K562 (cell line): ENCODE measurements around the gene FOXE1. TPM values are rescaled to one million over a fixed set of nuclear protein-coding genes. Genes with fewer than 3 reads are reported as not detected.

Source experiments
- ATAC-seq: fragments of 200-7000 bp; cut with Tn5 transposase; 3 replicates; pipeline ENCODE4 v1.9.1; 2020; ENCODE audit warnings: moderate library complexity
- BruUV-seq: library from RNA; stranded (reverse); fragments of 400-500 nt; replicated peaks from 2 replicates; lab custom pipeline; 2021; lab: Mats Ljungman, UMichigan
- CTCF ChIA-PET: fragments of 300-600 bp; formaldehyde crosslinking; extraction: SDS; loops from one replicate; lab custom pipeline; 2021; ENCODE audit warnings: low intra/inter-chr PET ratio; lab: Yijun Ruan, JAX
- POLR2A ChIA-PET: fragments of 300-600, 350-650 bp; sonication (Branson Sonifier 250); formaldehyde crosslinking; extraction: SDS; loops from one replicate; lab custom pipeline; 2021; ENCODE audit warnings: antibody characterized with exemption, inconsistent platforms; lab: Yijun Ruan, JAX
- DNase-seq, 4 experiments: peaks; one replicate each; pipeline versions ENCODE4 v3.0.0 to v3.0.0-alpha.2; 2011 to 2018; ENCODE audit warnings: low spot score in 3 of 4, mixed read lengths in 3 of 4; ENCODE audit errors: extremely low read depth in 1 of 4
- FAIRE-seq: peaks from 2 replicates; lab custom pipeline; 2011; peaks lifted over from hg19 to GRCh38; lab: Jason Lieb, UNC
- H2AFZ ChIP-seq: 2 replicates; pipeline ENCODE4 v1.6.0; 2011; ENCODE audit warnings: low read depth, low read length, control low read depth, inconsistent platforms
- H3K27ac ChIP-seq: fragments of 200-600 bp; 3 replicates; pipeline ENCODE4 v1.8.0; 2011; ENCODE audit warnings: low read depth, mild to moderate bottlenecking, control low read depth, inconsistent platforms, low read length, moderate library complexity, mixed read lengths; ENCODE audit errors: extremely low read depth
- H3K27me3 ChIP-seq, 2 experiments: fragments of 300-600 bp in 1 of 2; 2 replicates in 1 of 2; 3 replicates in 1 of 2; pipeline versions ENCODE4 v1.6.0 to v1.8.0; 2011; ENCODE audit warnings: inconsistent platforms in 2 of 2, low read length in 2 of 2, mild to moderate bottlenecking in 1 of 2, mixed read lengths in 1 of 2, moderate library complexity in 1 of 2; ENCODE audit not compliant: control insufficient read depth in 2 of 2, insufficient read depth in 2 of 2
- H3K36me3 ChIP-seq: fragments of 300-600 bp; 3 replicates; pipeline ENCODE4 v1.8.0; 2011; ENCODE audit warnings: mild to moderate bottlenecking, low read length, inconsistent platforms; ENCODE audit not compliant: control insufficient read depth, insufficient read depth
- H3K4me1 ChIP-seq, 2 experiments: fragments of 200-600 bp in 1 of 2; replicated peaks in 1 of 2; 2 replicates in 1 of 2; 3 replicates in 1 of 2; pipeline versions ENCODE4 v1.5.1 to v1.8.0; 2011; ENCODE audit warnings: inconsistent platforms in 2 of 2, low read length in 2 of 2, mild to moderate bottlenecking in 1 of 2, mixed read lengths in 1 of 2, moderate library complexity in 1 of 2; ENCODE audit not compliant: control insufficient read depth in 2 of 2, insufficient read depth in 2 of 2
- H3K4me2 ChIP-seq: 2 replicates; pipeline ENCODE4 v1.6.1; 2011; ENCODE audit warnings: low read length, control low read depth, inconsistent platforms, mixed read lengths; ENCODE audit not compliant: insufficient read depth
- H3K4me3 ChIP-seq: fragments of 200-600 bp; sonication (generic), shearing (Covaris generic); 2 replicates; pipeline ENCODE4 v1.5.1; 2016; ENCODE audit warnings: control low read depth, inconsistent platforms
- H3K79me2 ChIP-seq: fragments of 200-600 bp; 3 replicates; pipeline ENCODE4 v1.8.0; 2011; ENCODE audit warnings: low read length, inconsistent platforms; ENCODE audit not compliant: control insufficient read depth, insufficient read depth
- H3K9ac ChIP-seq, 2 experiments: 2 replicates each; pipeline versions ENCODE4 v1.6.0 to v1.6.1; 2011; ENCODE audit warnings: low read depth in 2 of 2, low read length in 2 of 2, control low read depth in 1 of 2, inconsistent platforms in 1 of 2, mild to moderate bottlenecking in 1 of 2, mixed read lengths in 1 of 2; ENCODE audit not compliant: insufficient read depth in 1 of 2
- H3K9me1 ChIP-seq: one replicate; pipeline ENCODE4 v1.6.0; 2011; ENCODE audit warnings: inconsistent platforms, mild to moderate bottlenecking, low read length, moderate library complexity; ENCODE audit not compliant: control insufficient read depth, insufficient read depth
- H3K9me3 ChIP-seq: replicated peaks from 2 replicates; pipeline ENCODE4 v1.5.1; 2011; ENCODE audit warnings: low read depth, low read length, inconsistent platforms; ENCODE audit not compliant: control insufficient read depth, insufficient read depth
- H4K20me1 ChIP-seq: replicated peaks from 2 replicates; pipeline ENCODE4 v1.6.1; 2011; ENCODE audit warnings: low read length, inconsistent platforms, mixed read lengths; ENCODE audit not compliant: control insufficient read depth, insufficient read depth
- KDM4B ChIP-seq, 2 experiments: fragments of 450-650 bp in 1 of 2; sonication (generic) in 1 of 2; IDR thresholded peaks; 2 replicates each; pipeline ENCODE4 v1.6.1; 2016 to 2017; ENCODE audit warnings: borderline replicate concordance in 2 of 2, antibody characterized with exemption in 1 of 2, low read depth in 1 of 2, mild to moderate bottlenecking in 1 of 2
- ZNF133 ChIP-seq: fragments of 250-450 bp; sonication (Bioruptor Pico); IDR thresholded peaks from 2 replicates; pipeline ENCODE4 v1.4.0; 2020; ENCODE audit warnings: mild to moderate bottlenecking
- ZNF316 ChIP-seq: fragments of 450-650 bp; IDR thresholded peaks from 2 replicates; pipeline ENCODE4 v1.6.1; 2016
- ZNF77 ChIP-seq: fragments of 250-450 bp; sonication (Bioruptor Pico); IDR thresholded peaks from 2 replicates; pipeline ENCODE4 v1.5.0; 2020
- WGBS: fragments of 100-300 bp; shearing (Covaris generic); methylation state at CpG from one replicate; pipeline ENCODE4 v1.1.6; 2016; ENCODE audit warnings: low coverage, mixed read lengths; ENCODE audit not compliant: insufficient coverage; ENCODE audit errors: missing lambda C conversion rate; 5-methylcytosine and 5-hydroxymethylcytosine counted together
- in situ Hi-C: fragments of 300-500 bp; cut with MboI; formaldehyde crosslinking; loops from 4 replicates; pipeline ENCODE4 v1.15.0; 2018; ENCODE audit warnings: inconsistent platforms, mixed read lengths
- intact Hi-C: fragments of 100-400 bp; cut with micrococcal nuclease; formaldehyde crosslinking; loops from 2 replicates; pipeline ENCODE4 v1.14.2; 2022
- polyA plus RNA-seq, 8 experiments: library from polyadenylated mRNA; depleted of rRNA in 4 of 8; stranded (reverse) in 5 of 8; unstranded in 3 of 8; fragments of >200 nt; fragmentation: Nextera tagmentation in 2 of 8; fragmentation: Illumina TruSeq in 1 of 8; extraction: Ambion mirVana in 2 of 8; extraction: Trizol in 1 of 8; gene quantifications; 2 replicates each; pipeline versions ENCODE4 v1.2.1 to v1.2.3, GENCODE V29; 2011 to 2014; ENCODE audit warnings: inconsistent platforms in 1 of 8, missing spikeins in 1 of 8
- total RNA-seq, 7 experiments: library from RNA; depleted of rRNA in 6 of 7; stranded (reverse); fragments of >200 nt in 6 of 7; fragmentation: Illumina TruSeq in 2 of 7; extraction: Trizol in 2 of 7; gene quantifications; 2 replicates each; pipeline versions ENCODE4 v1.2.1 to v1.2.3, GENCODE V29; 2011 to 2021; ENCODE audit warnings: low replicate concordance in 1 of 7
- TF ChIP-seq, protein P1 (sequence below): fragments of 250-450 bp; sonication (Bioruptor Pico); IDR thresholded peaks from 2 replicates; pipeline ENCODE4 v1.8.0; 2022; ENCODE audit warnings: moderate library complexity, mild to moderate bottlenecking, inconsistent platforms

Gene FOXE1
- total and polyA plus RNA-seq, 9 of the 15 experiments (the other 6 are each of a cell fraction or from before 2014, with no cell fraction given): not detected

DNA sequence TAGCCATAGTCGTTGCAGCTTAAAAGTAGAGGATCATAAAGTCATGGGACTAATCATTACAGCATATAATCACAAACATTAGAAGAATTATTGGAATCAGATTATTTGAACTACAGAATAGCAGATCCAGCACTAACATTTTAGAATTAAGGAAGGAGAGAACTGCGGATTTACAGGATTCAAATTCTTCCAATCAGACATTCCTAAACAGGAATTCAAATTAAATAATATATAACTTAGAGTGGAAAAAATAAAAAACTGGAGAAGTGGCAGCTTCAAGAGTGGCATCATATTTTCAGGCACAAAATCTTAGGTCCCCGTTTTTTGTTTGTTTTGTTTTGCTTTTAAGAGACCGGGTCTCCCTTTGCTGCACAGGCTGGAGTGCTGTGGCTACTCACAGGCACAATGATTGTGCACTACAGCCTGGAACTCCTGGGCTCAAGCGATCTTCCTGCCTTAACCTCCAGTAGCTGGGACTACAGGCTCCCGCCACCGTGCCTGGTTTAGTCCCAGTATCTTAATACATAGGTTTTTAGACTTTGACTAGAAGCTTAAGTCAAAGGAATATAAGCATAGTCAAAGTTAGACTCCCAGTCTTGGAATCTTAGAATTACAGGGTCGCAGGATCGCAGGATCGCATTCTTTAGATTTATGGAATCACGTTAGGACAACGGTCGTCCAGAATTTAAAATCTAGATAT lies 2.1 kb upstream of the FOXE1 start:
- in situ Hi-C loops (no loop called here), intact Hi-C loops (no loop called here)
- Histone ChIP-seq H3K27ac (no peak overlapping the region), H3K9ac (no peak overlapping the region), H3K4me3 (no peak overlapping the region), H3K4me1 (peaks cover 0 to 14% of the 10 kb centered on the region in 2 experiments; a peak in 2 of 5 replicates), H4K20me1 (no peaks in the 10 kb centered on the region), H3K27me3 (peaks cover 44 to 61% of the 10 kb centered on the region in 2 experiments), H3K9me3 (no peaks in the 10 kb centered on the region), H3K79me2 (no peaks in the 10 kb centered on the region), H3K9me1 (no peaks in the 10 kb centered on the region), H3K36me3 (no peaks in the 10 kb centered on the region), H3K4me2 (no peak overlapping the region), H2AFZ (no peak overlapping the region)
- no TSS peak for BruUV-seq
- FAIRE-seq (no peak), ATAC-seq (peak; percentile 49; the same call in 1 of the 3 replicates), DNase-seq (no peak)
- WGBS: 9% methylated on average over 13 of the region's 13 CpGs
- ChIA-PET POLR2A (interaction anchor here (0.6 kb wide), 1 partner anchor 613 kb away, joined by 3 read pairs; no protein-coding TSS in a partner anchor), CTCF (no interaction called here)
- TF ChIP-seq, protein P1, sequence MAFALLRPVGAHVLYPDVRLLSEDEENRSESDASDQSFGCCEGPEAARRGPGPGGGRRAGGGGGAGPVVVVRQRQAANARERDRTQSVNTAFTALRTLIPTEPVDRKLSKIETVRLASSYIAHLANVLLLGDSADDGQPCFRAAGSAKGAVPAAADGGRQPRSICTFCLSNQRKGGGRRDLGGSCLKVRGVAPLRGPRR: no peak
- TF ChIP-seq ZNF77 (CRISPR knock-in tag): no peak
- TF ChIP-seq ZNF133: no peak
- TF ChIP-seq KDM4B (IDR thresholded peaks at IDR 0.05; ENCODE audit: borderline replicate concordance in 2 of 2, low read depth in 1 of 2): no peak
- TF ChIP-seq ZNF316: no peak
